HG03196 (cell line): Measurements from ENCODE around the gene RDH5.

Experiments
- ATAC-seq: cut with Tn5 transposase; IDR thresholded peaks from one replicate; pipeline ENCODE4 v1.9.1; 2021; ENCODE audit not compliant: unreplicated experiment

RDH5 gene

DNA sequence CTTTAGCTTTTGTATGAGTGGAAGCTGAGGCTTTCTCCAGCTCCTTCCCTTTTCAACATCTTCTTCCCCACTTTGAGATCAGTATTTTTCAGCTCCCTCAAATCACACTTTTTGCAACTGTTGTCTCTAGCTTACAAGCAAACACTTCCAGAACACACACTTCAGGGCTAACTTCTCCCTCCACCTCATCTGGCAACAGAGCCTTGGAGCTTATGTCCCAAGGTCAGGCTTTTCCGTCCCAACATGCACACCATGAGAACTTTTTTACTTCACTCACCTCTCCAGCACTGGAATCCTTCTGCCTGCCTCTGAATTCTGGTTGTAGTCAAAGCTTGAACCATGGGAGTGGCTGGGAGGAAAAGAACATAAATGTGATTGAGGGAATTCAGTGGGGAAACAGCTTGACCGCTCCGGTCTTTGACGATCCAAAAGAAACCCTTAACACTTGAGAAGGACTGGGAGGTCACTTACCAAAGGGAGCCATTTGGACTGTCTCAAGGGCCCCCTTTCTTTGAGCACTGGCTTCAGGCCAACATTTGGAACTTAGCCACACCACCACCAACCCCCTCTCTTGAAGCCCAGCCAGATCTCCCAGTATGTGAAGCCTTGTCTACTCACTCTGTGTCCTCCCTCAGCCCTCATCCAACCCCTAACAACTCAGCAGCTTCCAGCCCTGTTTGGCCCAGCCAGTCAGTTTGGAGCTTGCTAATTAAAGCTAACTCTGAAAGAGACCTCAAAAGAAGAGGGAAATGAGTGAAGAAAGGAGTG, 8.2 kb upstream of the RDH5 start:
- no peak for ATAC-seq

DNA sequence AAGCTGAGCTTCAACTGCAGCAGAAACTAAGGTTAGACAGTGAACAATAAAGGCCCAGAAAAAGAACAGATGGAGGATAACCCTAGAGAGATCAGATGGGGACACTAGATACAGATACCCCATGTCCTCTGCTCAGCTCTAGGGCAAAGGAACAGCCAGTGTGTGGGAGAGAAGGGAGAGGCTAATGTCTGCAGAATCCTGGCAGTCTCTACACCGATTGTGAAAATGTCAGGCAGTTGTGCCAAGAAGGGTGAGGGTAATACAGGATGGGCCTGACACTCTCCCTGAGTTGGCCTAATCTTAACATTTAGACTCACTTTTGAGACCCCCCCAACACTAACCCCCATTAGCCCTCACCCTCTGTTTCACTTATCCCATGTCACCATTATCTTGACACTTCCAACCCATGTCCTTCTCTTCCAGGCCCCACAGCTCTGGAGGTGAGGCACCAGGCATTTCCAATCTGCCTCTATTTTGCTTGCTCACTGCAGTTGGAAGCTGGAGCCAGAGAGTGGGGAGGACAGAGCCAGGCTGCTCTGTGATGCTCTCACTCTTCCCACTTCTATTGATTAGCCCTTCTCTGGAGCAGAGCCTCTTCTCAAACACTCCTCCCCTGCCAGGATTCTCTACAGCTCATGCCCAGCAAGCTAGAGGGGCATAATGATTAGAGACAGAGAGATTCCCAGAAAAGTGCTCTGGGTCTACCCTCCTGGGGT, 7.3 kb upstream of the RDH5 start:
- ATAC-seq: no peak

DNA sequence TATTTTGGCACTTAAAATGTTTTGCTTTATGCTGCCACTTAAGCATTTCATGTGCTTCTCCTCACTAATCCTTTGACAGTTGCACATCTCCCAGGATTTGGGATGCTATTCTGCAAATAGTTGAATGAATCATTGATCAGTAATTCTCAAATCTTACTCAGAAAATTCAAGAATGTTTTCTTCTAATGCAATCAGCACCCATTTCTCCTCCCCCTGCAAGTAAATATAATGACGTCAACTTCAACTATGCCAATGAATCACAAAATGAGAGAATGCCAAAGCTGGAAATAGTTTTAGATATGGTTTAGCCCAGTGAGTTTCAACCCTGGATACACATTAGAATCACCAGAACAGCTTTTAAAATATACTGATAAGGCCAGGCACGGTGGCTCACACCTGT, 6.5 kb upstream of the RDH5 start:
- ATAC-seq: no peak

DNA sequence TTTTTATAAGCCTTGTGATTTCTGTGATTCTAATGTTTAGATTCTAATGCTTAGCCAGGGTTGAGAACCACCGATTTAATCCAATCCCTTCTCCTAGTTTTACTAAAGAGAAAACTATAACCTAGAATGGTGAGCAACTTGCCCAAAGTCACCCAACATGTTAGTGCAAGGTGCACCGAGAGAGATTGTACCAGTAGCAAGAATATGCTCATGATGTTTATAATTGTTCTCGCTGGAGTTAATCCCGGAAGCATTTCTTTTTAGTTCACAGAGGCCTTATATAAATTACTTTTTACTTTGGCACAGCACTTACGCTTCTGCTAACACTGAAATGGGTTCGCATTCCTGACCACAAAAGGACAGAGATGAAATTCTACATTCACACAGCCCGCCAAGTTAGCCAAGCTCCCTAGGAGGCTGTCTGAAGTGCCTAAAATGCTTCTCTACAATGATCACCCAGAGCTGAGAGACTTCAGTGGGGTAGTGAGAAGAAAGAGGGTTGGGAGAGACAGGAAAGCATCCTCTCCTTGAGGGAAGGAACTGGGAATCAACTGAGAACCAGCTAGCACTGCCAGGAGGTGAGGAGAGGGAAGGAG, 4.9 kb upstream of the RDH5 start:
- no peak for ATAC-seq

DNA sequence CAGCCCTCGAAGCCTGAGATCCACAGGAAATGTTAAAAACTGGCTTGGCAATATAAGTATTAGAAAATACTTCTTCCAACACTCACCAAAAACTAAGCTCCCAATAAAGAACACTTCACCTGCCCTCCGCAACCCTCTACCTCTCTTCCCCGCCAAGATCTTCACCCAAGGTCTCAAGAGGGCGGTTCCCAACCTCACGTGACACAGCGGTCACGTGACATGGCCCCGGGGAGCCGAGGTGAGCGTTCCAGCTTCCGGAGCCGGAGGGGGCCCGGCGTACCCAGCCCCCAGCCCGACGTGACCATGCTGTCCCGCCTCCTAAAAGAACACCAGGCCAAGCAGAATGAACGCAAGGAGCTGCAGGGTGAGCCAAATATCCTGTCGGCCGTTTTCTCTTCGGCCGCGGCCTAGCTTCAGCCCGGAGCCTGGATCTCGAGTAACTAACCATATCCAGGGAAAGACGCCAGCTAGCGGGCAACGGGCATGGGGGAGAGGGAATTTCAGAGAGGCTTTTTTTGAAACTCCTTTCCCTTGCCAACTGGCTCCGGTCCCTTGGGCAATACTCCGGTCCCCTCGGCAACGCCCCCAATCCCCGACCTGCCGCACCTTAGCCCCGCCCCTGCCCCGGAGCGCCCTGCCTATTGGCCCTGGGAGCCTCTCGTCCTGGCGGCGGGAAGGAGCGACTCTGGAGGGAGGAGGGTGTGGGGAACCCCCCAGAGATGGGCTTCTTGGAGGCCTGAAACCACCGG, 4.2 kb upstream of the RDH5 start, which contains the start of gene BLOC1S1:
Gene BLOC1S1 (plus strand): TSS at position 214 of the 749 bp plus-strand sequence. CDS start 6 bp downstream, at position 220.
- peak; percentile 91 for ATAC-seq

DNA sequence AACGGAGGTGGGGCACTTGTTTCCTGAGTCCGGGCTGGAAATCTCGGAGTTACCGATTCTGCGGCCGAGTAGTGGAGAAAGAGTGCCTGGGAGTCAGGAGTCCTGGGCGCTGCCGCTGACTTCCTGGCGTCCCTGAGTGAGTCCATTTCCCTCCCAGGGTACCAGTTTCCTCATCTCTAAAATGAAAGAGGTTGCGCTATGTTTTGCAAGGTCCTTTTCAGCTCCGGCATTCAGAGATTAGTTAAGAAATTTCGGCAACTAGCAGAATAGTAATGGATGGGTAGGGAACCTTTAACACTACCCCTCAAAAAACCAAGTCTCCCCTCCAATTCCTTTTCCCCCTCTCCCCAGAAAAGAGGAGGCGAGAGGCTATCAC, 3.6 kb upstream of the RDH5 start:
- no peak for ATAC-seq

DNA sequence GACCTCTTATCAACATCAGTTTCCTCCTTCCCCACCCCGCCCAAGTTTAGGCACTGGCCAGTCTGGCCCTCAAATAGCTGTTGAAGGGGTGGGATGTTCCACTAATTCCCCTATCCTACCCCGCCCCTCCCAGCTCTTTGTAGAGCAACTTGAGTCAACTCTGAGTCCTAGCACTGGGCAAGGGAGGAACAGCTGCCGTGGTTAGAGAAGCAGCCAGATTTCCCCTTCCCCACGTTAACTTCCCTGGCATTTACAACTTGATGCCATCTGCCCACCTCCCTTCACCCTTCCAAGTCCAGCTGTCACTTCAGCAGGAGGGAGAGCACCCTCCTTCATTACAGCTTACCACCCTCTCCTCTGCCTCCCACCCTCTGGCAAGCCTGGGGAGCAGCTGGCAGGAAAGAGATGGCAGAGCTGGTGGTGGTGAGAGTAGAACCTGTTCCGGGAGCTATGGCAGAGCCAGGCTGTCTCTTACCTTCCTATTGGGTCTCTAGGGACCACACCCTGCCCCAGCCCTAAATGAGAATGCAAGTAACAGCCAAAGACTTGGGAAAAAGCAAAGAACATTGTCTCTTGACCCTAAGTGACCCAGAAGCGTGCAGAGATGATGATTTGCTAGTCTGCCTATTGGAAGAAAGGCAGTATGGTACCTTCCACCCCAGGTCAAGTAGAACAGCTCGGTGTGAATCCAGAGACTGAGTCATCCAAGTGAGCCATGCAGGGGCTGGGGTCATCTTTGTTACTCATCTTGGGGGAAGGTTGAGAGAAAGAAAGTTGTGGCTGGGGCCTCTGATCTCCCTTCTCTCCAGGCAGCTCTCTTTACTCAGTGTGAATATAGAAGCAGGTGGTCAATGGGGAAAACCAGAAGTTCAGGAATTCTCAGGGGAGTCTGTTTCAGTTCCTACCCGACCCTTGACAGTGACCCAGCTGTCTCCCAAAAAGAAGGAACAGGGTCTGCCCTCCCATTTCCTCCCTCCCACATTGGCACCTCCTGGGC, 2.9 kb upstream of the RDH5 start:
- no peak for ATAC-seq

DNA sequence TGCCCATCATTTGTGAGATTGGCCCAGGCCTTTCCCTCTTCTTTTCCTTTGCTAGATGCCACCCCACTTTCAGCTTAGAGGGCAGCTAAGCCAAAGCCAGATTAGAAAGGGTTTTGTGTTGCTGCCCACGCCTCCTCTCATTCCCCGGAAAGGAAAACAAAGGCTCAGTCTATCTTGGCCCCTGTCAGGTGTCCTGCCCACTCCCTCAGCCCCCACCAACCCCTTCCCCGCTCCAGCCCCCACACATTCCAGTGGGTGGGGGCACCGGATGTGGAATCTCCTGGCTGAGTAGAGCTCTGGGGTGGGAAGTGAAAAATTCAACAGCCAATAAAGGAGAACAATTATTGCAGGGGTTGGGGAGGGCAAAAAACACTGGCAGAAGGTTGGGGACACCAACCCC, 2.2 kb upstream of the RDH5 start:
- no peak for ATAC-seq

DNA sequence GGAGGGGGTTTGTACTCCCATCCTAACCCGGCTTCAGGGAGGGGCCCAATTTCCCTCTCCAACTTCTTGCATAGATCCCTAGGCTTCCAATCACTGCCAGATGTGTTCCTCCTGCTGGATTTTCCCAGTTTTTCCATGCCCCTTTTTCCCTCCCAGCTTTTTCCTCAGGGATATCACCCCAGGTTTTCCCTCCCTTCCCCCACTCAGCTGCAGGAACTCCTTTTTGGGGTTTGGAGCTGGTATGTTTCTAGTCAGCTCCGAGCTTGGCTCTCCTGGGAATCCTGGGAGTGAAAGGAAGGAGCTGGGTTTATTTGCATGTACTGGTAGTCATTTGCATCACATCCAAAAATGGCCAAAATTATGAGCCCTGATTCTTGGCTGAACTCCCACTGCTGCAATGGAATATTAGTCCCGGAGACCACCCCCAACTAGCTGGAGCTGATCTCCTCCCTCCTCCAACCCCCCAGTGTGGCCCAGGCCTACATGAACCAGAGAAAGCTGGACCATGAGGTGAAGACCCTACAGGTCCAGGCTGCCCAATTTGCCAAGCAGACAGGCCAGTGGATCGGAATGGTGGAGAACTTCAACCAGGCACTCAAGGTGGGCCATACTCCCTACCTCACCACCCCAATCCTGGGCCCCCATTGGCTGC, 1.4 kb upstream of the RDH5 start:
- ATAC-seq: no peak

DNA sequence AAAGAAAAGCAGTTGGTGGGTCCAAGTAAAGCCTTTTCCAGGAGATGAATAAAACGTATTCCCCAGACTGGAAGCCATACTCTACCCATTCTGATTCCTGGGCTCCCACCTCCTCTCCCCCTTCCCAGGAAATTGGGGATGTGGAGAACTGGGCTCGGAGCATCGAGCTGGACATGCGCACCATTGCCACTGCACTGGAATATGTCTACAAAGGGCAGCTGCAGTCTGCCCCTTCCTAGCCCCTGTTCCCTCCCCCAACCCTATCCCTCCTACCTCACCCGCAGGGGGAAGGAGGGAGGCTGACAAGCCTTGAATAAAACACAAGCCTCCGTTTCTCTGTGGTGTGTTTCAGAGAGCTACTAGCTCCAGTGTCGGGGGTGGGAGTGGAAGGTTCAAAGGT, 822 bp upstream of the RDH5 start:
- no peak for ATAC-seq

DNA sequence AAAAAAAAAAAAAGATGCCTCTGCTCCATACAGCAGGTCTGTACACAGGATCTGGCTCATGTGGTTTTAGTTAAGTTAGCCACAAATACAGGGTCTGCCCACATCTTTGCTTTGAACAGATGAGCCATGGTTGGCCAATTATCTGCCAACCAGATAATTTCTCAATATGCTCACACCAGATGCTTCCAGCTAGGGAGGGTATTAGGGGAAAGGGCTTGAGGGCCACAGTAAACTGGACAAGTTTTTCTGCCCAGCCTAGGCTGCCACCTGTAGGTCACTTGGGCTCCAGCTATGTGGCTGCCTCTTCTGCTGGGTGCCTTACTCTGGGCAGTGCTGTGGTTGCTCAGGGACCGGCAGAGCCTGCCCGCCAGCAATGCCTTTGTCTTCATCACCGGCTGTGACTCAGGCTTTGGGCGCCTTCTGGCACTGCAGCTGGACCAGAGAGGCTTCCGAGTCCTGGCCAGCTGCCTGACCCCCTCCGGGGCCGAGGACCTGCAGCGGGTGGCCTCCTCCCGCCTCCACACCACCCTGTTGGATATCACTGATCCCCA, 776 bp downstream of the RDH5 start:
- no peak for ATAC-seq

DNA sequence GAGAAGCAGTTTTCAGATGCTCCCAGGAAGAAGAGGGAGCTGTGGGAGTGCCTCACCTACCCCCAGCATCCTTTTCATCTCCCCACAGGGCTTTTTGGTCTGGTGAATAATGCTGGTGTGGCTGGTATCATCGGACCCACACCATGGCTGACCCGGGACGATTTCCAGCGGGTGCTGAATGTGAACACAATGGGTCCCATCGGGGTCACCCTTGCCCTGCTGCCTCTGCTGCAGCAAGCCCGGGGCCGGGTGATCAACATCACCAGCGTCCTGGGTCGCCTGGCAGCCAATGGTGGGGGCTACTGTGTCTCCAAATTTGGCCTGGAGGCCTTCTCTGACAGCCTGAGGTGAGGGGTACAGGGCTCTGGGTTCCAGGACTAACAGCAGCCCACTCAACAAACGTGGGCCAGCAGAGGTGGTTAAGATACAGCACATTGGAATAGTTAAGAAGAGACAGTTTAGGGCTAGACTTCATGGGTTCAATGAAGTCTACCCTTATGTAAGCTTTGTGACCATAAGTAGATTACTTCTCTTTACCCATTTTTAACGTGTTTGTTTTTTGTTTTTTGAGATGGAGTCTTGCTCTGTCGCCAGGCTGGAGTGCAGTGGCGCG, 1.5 kb downstream of the RDH5 start:
- ATAC-seq: no peak

DNA sequence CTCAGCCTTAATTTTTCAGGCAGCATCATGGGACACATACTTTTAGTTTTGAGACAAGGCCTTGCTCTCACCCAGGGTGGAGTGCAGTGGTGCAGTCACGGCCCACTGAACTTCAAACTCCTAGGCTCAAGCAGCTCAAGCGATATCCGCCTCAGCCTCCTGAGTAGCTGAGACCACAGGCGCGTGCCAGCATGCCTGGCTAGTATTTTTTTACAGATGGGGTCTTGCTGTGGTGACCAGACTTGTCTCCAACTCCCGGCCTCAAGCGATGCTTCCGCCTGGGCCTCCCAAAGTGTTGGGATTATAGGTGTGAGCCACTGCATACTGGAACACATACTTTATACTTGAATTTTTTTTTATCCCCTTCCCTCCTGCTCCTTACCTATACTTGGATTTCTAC, 2.8 kb downstream of the RDH5 start:
- no peak for ATAC-seq

DNA sequence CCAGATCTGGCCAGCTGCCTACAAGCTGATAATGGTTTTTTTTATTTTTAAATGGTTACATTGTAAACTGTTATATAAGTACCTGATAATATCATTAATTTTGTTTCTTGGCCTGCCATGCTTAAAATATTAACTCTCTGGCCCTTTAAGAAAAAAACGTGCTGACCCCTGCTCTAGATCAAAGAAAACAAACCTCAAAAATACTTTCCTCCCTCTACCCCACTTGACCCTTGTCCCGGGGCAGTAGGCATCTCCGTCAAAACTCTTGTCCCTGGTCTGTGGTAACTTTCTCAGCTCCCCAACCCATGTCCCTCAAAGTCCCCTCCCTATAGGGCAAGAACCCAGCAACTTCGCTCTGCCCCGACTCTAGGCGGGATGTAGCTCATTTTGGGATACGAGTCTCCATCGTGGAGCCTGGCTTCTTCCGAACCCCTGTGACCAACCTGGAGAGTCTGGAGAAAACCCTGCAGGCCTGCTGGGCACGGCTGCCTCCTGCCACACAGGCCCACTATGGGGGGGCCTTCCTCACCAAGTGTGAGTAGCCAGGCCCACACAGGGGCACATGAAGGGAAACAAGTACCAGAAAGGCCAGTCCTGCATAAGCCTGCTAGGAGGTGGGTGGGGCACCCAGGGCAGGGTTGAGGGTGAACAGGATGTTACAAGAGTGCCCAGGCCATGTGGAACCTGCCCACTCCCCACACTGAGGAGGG, 3.5 kb downstream of the RDH5 start:
- no peak for ATAC-seq

DNA sequence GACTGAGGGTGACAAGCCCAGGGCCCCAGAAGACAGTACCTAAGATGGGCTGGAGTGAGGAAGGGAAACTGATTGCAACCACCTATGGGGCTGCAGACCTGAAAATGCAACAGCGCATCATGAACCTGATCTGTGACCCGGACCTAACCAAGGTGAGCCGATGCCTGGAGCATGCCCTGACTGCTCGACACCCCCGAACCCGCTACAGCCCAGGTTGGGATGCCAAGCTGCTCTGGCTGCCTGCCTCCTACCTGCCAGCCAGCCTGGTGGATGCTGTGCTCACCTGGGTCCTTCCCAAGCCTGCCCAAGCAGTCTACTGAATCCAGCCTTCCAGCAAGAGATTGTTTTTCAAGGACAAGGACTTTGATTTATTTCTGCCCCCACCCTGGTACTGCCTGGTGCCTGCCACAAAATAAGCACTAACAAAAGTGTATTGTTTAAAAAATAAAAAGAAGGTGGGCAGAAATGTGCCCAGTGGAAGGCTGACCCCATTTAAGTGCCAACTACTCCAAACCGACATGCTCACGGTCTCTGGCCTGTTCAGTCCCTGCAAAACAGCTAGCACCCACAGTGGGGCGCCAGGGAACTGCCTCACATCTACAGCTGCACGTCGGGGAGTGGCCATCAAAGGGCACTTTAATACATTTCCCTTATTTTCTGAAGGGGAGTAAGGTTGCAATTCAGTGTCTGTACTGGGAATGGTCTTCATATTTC, 4.2 kb downstream of the RDH5 start:
- no peak for ATAC-seq

DNA sequence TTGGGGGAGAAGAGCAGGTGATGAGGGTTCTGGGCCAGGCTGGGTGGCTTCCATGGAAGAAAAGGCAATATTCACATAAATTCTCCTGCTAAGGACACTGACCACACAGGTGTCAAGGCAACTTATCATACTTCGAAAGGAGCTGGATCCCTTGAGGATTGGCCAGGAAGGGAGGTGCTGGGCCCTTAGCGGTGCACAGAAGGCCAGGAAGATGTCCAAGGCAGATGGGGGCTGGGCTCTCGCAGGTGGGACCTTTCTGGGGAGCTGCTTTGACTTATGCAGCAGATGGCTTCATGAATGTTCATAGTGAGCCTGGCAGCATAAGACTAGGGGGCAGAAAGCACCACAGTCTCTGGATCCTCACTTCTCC, 4.7 kb downstream of the RDH5 start:
- no peak for ATAC-seq

DNA sequence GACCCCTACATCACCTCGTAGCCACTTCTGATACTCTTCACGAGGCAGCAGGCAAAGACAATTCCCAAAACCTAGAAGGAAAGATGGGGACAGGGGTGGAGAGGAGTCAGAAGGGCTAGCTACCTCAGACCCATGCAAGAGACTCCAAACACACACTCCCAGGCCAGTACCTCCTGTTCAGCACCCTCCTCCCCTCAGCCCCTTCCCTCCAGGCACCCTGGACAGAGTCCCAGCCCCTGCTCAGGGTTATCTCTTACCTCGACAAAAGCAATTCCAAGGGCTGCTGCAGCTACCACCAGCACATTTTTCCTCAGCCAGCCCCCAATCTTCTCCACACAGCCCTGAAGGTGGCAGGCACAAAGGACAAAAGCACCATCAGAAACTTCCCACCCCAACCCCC, 5.4 kb downstream of the RDH5 start:
- no peak for ATAC-seq

DNA sequence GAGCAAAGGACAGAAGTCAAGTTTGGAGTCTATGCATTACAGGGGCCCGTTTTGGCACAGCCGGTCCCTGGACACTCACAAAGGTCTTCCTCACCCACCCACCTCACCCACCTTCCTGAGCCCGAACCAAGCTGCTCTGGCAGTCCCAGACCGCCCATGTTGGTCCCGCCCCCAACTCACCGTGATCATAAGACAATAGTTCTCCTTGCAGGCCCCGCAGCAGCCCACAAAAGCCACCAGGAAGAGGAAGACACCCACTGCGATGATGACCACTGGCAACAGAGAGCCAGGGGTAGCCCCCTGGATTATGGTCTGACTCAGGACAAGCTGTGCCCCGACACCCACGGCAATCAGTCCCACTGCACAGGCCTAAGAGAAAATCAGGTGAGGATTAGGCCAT, 6.8 kb downstream of the RDH5 start:
- no peak for ATAC-seq
